CD4-positive, alpha-beta T cell treated with Interleukin-12 subunit alpha and Interleukin-12 subunit beta, for 1 hour (primary cell): ENCODE data around the gene EIF5A.

ENCODE experiments used
- DNase-seq: peaks from one replicate; pipeline ENCODE4 v3.0.0-alpha.2; 2020

EIF5A gene

GRCh38 chr17:7306911-7307685 lies at the start of gene EIF5A:
EIF5A (plus strand) TSS chr17:7307628; CDS start chr17:7309636, 2,008 bp downstream.
- peak; percentile 100 for DNase-seq

- no peak for DNase-seq
These were observed 48.5 kb upstream of the EIF5A start for GRCh38 chr17:7258731-7259554.

GRCh38 chr17:7259555-7259889 lies 47.9 kb upstream of the EIF5A start:
- no peak for DNase-seq

- no peak for DNase-seq
These were observed 47.3 kb upstream of the EIF5A start for GRCh38 chr17:7260151-7260550.

- DNase-seq, result peak; percentile 39
These were observed 46.6 kb upstream of the EIF5A start for GRCh38 chr17:7260651-7261378.

- DNase-seq, result peak; percentile 39
These were observed 45.8 kb upstream of the EIF5A start for GRCh38 chr17:7261379-7262191.

- no peak for DNase-seq
These were observed 45.1 kb upstream of the EIF5A start, which contains the start of gene CLDN7 for GRCh38 chr17:7262192-7262934. CLDN7 (minus strand) TSS chr17:7262478; CDS start chr17:7262043, 435 bp downstream.

- no peak for DNase-seq
These were observed 44.3 kb upstream of the EIF5A start for GRCh38 chr17:7262935-7263800.

- DNase-seq, result no peak
These were observed 43.7 kb upstream of the EIF5A start for GRCh38 chr17:7263801-7264078.

GRCh38 chr17:7266784-7267183 lies 40.6 kb upstream of the EIF5A start:
- no peak for DNase-seq

GRCh38 chr17:7279448-7279847 lies 28.0 kb upstream of the EIF5A start:
- DNase-seq, result no peak

GRCh38 chr17:7280519-7281073 lies 26.8 kb upstream of the EIF5A start:
- peak; percentile 89 for DNase-seq

GRCh38 chr17:7281074-7281952 lies 26.1 kb upstream of the EIF5A start, which contains the start of gene SLC2A4:
SLC2A4 (plus strand) TSS chr17:7281718; CDS start chr17:7281935, 217 bp downstream.
- peak; percentile 90 for DNase-seq

GRCh38 chr17:7281953-7282751 lies 25.3 kb upstream of the EIF5A start:
- no peak for DNase-seq

GRCh38 chr17:7282752-7283321 lies 24.6 kb upstream of the EIF5A start:
- DNase-seq, result no peak

- DNase-seq, result no peak
These were observed 23.8 kb upstream of the EIF5A start for GRCh38 chr17:7283471-7284216.

GRCh38 chr17:7284911-7285310 lies 22.5 kb upstream of the EIF5A start:
- no peak for DNase-seq
